Measurements from ENCODE around the gene ZNF420. TPM values are rescaled to one million over a fixed set of nuclear protein-coding genes. Genes with fewer than 3 reads are reported as not detected.
"Not testable (repeated sequence)": the region's sequence is repeated elsewhere in the genome, so short reads cannot be mapped to it uniquely, and the experiment has no call there.

Gene ZNF420
- total RNA-seq, 2 experiments from 2014 or later: 3.7 to 4.5 TPM

DNA sequence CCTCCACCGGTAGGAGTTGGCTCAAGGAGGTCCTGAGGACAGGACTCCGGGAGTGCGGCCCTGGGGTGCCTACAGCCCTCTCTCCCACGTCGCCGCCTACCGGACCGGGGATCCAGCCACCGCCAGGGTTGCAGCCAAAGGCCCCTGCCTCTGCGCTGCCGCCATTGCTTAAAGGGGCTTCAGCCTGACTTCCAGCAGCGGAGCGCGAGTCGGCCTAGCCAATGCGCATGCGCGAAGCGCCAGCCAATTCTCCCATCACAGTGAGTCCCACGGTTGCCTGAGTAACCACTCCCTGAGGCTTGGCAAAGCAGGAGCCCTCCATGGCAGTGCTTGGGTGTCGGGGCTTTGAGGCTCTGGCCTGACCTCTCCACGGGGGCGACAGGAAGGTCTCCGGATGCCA, 21.5 kb upstream of the ZNF420 start:
- intact Hi-C loops (cut with DNase I, micrococcal nuclease): no loop called here
- H3K27ac ChIP-seq (ENCODE audit: low read depth in 1 of 2, low read length in 2 of 2): no peak overlapping the region
- CTCF ChIA-PET: no interaction called here
- Mint-ChIP-seq H3K27ac (no peak overlapping the region), H3K4me1 (ENCODE audit: low read depth) (no peaks in the 10 kb centered on the region), H3K4me3 (no peak overlapping the region), H3K36me3 (ENCODE audit: low read depth) (peaks cover 22% of the 10 kb centered on the region), H3K9me3 (peaks cover 20% of the 10 kb centered on the region), H3K27me3 (no peaks in the 10 kb centered on the region)
- no peaks in the 10 kb centered on the region for H3K27me3 ChIP-seq (ENCODE audit: control insufficient read depth in 1 of 2, insufficient read depth in 2 of 2, low read length in 2 of 2)
- POLR2A ChIA-PET: no interaction called here
- no peaks in the 10 kb centered on the region for H3K36me3 ChIP-seq (ENCODE audit: insufficient read depth, low read length)
- no peak overlapping the region for H3K4me3 ChIP-seq (ENCODE audit: low read length)
- TF ChIP-seq, protein P1, sequence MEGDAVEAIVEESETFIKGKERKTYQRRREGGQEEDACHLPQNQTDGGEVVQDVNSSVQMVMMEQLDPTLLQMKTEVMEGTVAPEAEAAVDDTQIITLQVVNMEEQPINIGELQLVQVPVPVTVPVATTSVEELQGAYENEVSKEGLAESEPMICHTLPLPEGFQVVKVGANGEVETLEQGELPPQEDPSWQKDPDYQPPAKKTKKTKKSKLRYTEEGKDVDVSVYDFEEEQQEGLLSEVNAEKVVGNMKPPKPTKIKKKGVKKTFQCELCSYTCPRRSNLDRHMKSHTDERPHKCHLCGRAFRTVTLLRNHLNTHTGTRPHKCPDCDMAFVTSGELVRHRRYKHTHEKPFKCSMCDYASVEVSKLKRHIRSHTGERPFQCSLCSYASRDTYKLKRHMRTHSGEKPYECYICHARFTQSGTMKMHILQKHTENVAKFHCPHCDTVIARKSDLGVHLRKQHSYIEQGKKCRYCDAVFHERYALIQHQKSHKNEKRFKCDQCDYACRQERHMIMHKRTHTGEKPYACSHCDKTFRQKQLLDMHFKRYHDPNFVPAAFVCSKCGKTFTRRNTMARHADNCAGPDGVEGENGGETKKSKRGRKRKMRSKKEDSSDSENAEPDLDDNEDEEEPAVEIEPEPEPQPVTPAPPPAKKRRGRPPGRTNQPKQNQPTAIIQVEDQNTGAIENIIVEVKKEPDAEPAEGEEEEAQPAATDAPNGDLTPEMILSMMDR (IDR thresholded peaks at IDR 0.05): no peak
- H3K9me3 ChIP-seq (ENCODE audit: control insufficient read depth in 1 of 2, insufficient read depth in 1 of 2, low read length in 2 of 2): peaks cover 39 to 74% of the 10 kb centered on the region in 2 experiments
- no peaks in the 10 kb centered on the region for H3K4me1 ChIP-seq (ENCODE audit: insufficient read depth, low read length)
- DNase-seq: no peak
- ATAC-seq (ENCODE audit: poor library complexity): no peak

GRCh38 chr19:37059142-37059541, 19.1 kb upstream of the ZNF420 start:
- Histone ChIP-seq H3K4me1 (ENCODE audit: insufficient read depth, low read length) (no peaks in the 10 kb centered on the region), H3K36me3 (ENCODE audit: insufficient read depth, low read length) (no peaks in the 10 kb centered on the region), H3K4me3 (ENCODE audit: low read length) (no peak overlapping the region), H3K27me3 (ENCODE audit: control insufficient read depth in 1 of 2, insufficient read depth in 2 of 2, low read length in 2 of 2) (no peaks in the 10 kb centered on the region), H3K27ac (ENCODE audit: low read depth in 1 of 2, low read length in 2 of 2) (no peak overlapping the region), H3K9me3 (ENCODE audit: control insufficient read depth in 1 of 2, insufficient read depth in 1 of 2, low read length in 2 of 2) (peaks cover 43 to 67% of the 10 kb centered on the region in 2 experiments)
- intact Hi-C loops (cut with DNase I, micrococcal nuclease): no loop called here
- Mint-ChIP-seq H3K36me3 (ENCODE audit: low read depth) (peaks cover 28% of the 10 kb centered on the region), H3K4me1 (ENCODE audit: low read depth) (no peaks in the 10 kb centered on the region), H3K4me3 (no peak overlapping the region), H3K27ac (no peak overlapping the region), H3K27me3 (no peaks in the 10 kb centered on the region), H3K9me3 (peaks cover 23% of the 10 kb centered on the region)
- ATAC-seq (ENCODE audit: poor library complexity): no peak
- TF ChIP-seq, protein P1 (IDR thresholded peaks at IDR 0.05): no peak
- CTCF ChIA-PET: no interaction called here
- POLR2A ChIA-PET: no interaction called here
- no peak for DNase-seq

GRCh38 chr19:37064886-37065285, 13.3 kb upstream of the ZNF420 start:
- H3K4me1 ChIP-seq (ENCODE audit: insufficient read depth, low read length); H3K27ac ChIP-seq (ENCODE audit: low read depth in 1 of 2, low read length in 2 of 2); H3K27me3 Mint-ChIP-seq; H3K4me3 Mint-ChIP-seq; H3K36me3 ChIP-seq (ENCODE audit: insufficient read depth, low read length); POLR2A ChIA-PET; DNase-seq; H3K4me1 Mint-ChIP-seq (ENCODE audit: low read depth); CTCF ChIA-PET; H3K4me3 ChIP-seq (ENCODE audit: low read length); intact Hi-C loops (cut with DNase I, micrococcal nuclease); ATAC-seq (ENCODE audit: poor library complexity); H3K27ac Mint-ChIP-seq; H3K27me3 ChIP-seq (ENCODE audit: control insufficient read depth in 1 of 2, insufficient read depth in 2 of 2, low read length in 2 of 2): not testable (repeated sequence)
- peaks cover 59% of the 10 kb centered on the region for H3K36me3 Mint-ChIP-seq (ENCODE audit: low read depth)
- peaks cover 23% of the 10 kb centered on the region for H3K9me3 Mint-ChIP-seq
- H3K9me3 ChIP-seq (ENCODE audit: control insufficient read depth in 1 of 2, insufficient read depth in 1 of 2, low read length in 2 of 2): peaks cover 25 to 50% of the 10 kb centered on the region in 2 experiments

GRCh38 chr19:37074111-37074510, 4.1 kb upstream of the ZNF420 start:
- intact Hi-C loops (cut with DNase I, micrococcal nuclease): loop anchor here in 1 of 2 experiments (10.0 kb wide), 2 partner anchors 299 to 521 kb away; partner anchors contain the start of genes ZNF540, ZNF571 and ZNF850
- Histone ChIP-seq H3K9me3 (ENCODE audit: control insufficient read depth in 1 of 2, insufficient read depth in 1 of 2, low read length in 2 of 2) (peaks cover 4 to 21% of the 10 kb centered on the region in 2 experiments), H3K27me3 (ENCODE audit: control insufficient read depth in 1 of 2, insufficient read depth in 2 of 2, low read length in 2 of 2) (no peaks in the 10 kb centered on the region), H3K4me1 (ENCODE audit: insufficient read depth, low read length) (peaks cover 16% of the 10 kb centered on the region), H3K4me3 (ENCODE audit: low read length) (no peak overlapping the region), H3K27ac (ENCODE audit: low read depth in 1 of 2, low read length in 2 of 2) (no peak overlapping the region), H3K36me3 (ENCODE audit: insufficient read depth, low read length) (no peaks in the 10 kb centered on the region)
- POLR2A ChIA-PET: no interaction called here
- ATAC-seq (ENCODE audit: poor library complexity) (no peak), DNase-seq (no peak)
- Mint-ChIP-seq H3K27me3 (no peaks in the 10 kb centered on the region), H3K9me3 (peaks cover 8% of the 10 kb centered on the region), H3K27ac (no peak overlapping the region), H3K4me1 (ENCODE audit: low read depth) (peaks cover 18% of the 10 kb centered on the region), H3K4me3 (no peak overlapping the region), H3K36me3 (ENCODE audit: low read depth) (peaks cover 39% of the 10 kb centered on the region)
- CTCF ChIA-PET: no interaction called here
- TF ChIP-seq, protein P1 (IDR thresholded peaks at IDR 0.05): no peak

Data from CD4-positive, alpha-beta T cell (primary cell).